SK-N-SH treated with all-trans-retinoic acid at 6 μM for 48 hours (cell line): Measurements from ENCODE around the gene SART3.

ENCODE experiments used
- ATAC-seq: fragments of 200-7000 bp; cut with Tn5 transposase; 3 replicates; pipeline ENCODE4 v1.9.1; 2020; ENCODE audit warnings: mild to moderate bottlenecking, moderate library complexity
- ARNTL ChIP-seq: fragments of 450-650 bp; formaldehyde crosslinking; IDR thresholded peaks from 2 replicates; pipeline ENCODE4 v1.5.0; 2020; ENCODE audit warnings: low read depth, mild to moderate bottlenecking, moderate library complexity, borderline replicate concordance
- BACH2 ChIP-seq: fragments of 250-450 bp; sonication (Bioruptor Pico); IDR thresholded peaks from 2 replicates; pipeline ENCODE4 v1.9.0; 2021; ENCODE audit warnings: mild to moderate bottlenecking, borderline replicate concordance
- CSDC2 ChIP-seq: fragments of 250-450 bp; sonication (Bioruptor Pico); IDR thresholded peaks from 2 replicates; pipeline ENCODE4 v1.5.0; 2020; ENCODE audit warnings: mild to moderate bottlenecking, moderate library complexity
- ESRRG ChIP-seq: fragments of 250-450 bp; sonication (Bioruptor Pico); IDR thresholded peaks from 2 replicates; pipeline ENCODE4 v1.6.1; 2021; ENCODE audit warnings: mild to moderate bottlenecking
- GLIS3 ChIP-seq: fragments of 250-450 bp; sonication (Bioruptor Pico); IDR thresholded peaks from 2 replicates; pipeline ENCODE4 v1.5.0; 2020; ENCODE audit warnings: mild to moderate bottlenecking, moderate library complexity
- ISL1 ChIP-seq: fragments of 250-450 bp; sonication (Bioruptor Pico); IDR thresholded peaks from 2 replicates; pipeline ENCODE4 v2.1.2; 2022; ENCODE audit warnings: mild to moderate bottlenecking, moderate library complexity
- OSR1 ChIP-seq: fragments of 250-450 bp; sonication (Bioruptor Pico); IDR thresholded peaks from 2 replicates; pipeline ENCODE4 v1.8.0; 2022; ENCODE audit warnings: moderate library complexity, mild to moderate bottlenecking, inconsistent platforms
- PPARA ChIP-seq: fragments of 250-450 bp; sonication (Bioruptor Pico); IDR thresholded peaks from 2 replicates; pipeline ENCODE4 v1.5.0; 2020; ENCODE audit warnings: mild to moderate bottlenecking, borderline replicate concordance
- RARB ChIP-seq: fragments of 250-450 bp; sonication (Bioruptor Pico); IDR thresholded peaks from 2 replicates; pipeline ENCODE4 v1.8.0; 2021; ENCODE audit warnings: mild to moderate bottlenecking, moderate library complexity
- SNAI2 ChIP-seq: fragments of 250-450 bp; sonication (Bioruptor Pico); IDR thresholded peaks from 2 replicates; pipeline ENCODE4 v1.5.0; 2020; ENCODE audit warnings: mild to moderate bottlenecking, moderate library complexity
- TOX ChIP-seq: fragments of 250-450 bp; sonication (Bioruptor Pico); IDR thresholded peaks from 2 replicates; pipeline ENCODE4 v1.8.0; 2021; ENCODE audit warnings: mild to moderate bottlenecking, moderate library complexity, borderline replicate concordance
- ZC3H10 ChIP-seq: fragments of 250-450 bp; sonication (Bioruptor Pico); IDR thresholded peaks from 2 replicates; pipeline ENCODE4 v1.5.1; 2021; ENCODE audit warnings: mild to moderate bottlenecking, moderate library complexity
- ZFP3 ChIP-seq: fragments of 250-450 bp; sonication (Bioruptor Pico); IDR thresholded peaks from 2 replicates; pipeline ENCODE4 v1.5.0; 2020; ENCODE audit warnings: mild to moderate bottlenecking, moderate library complexity
- ZFP30 ChIP-seq: fragments of 450-650 bp; formaldehyde crosslinking; IDR thresholded peaks from 2 replicates; pipeline ENCODE4 v1.5.0; 2022; ENCODE audit warnings: mild to moderate bottlenecking, moderate library complexity
- ZNF565 ChIP-seq: fragments of 450-650 bp; formaldehyde crosslinking; conservative IDR thresholded peaks from 2 replicates; pipeline ENCODE4 v1.5.0; 2020; ENCODE audit warnings: low read depth, mild to moderate bottlenecking, moderate library complexity
- ZNF70 ChIP-seq: fragments of 450-650 bp; formaldehyde crosslinking; IDR thresholded peaks from 2 replicates; pipeline ENCODE4 v1.5.0; 2020; ENCODE audit warnings: mild to moderate bottlenecking, moderate library complexity
- ZNF8 ChIP-seq: fragments of 450-650 bp; formaldehyde crosslinking; IDR thresholded peaks from 2 replicates; pipeline ENCODE4 v1.5.0; 2020; ENCODE audit warnings: mild to moderate bottlenecking, moderate library complexity
- TF ChIP-seq, protein P1 (sequence below): fragments of 250-450 bp; sonication (Bioruptor Pico); IDR thresholded peaks from 2 replicates; pipeline ENCODE4 v1.8.0; 2021; ENCODE audit warnings: low read depth, mild to moderate bottlenecking, moderate library complexity, borderline replicate concordance
- TF ChIP-seq, protein P2 (sequence below): fragments of 250-450 bp; sonication (Bioruptor Pico); IDR thresholded peaks from 2 replicates; pipeline ENCODE4 v1.5.1; 2021; ENCODE audit warnings: mild to moderate bottlenecking, moderate library complexity
- TF ChIP-seq, protein P3 (sequence below): fragments of 250-450 bp; sonication (Bioruptor Pico); IDR thresholded peaks from 2 replicates; pipeline ENCODE4 v1.8.0; 2020; ENCODE audit warnings: mild to moderate bottlenecking, moderate library complexity, borderline replicate concordance
- TF ChIP-seq, protein P4 (sequence below): fragments of 250-450 bp; sonication (Bioruptor Pico); IDR thresholded peaks from 2 replicates; pipeline ENCODE4 v1.5.1; 2020; ENCODE audit warnings: low read depth, mild to moderate bottlenecking, moderate library complexity

The SART3 gene

DNA sequence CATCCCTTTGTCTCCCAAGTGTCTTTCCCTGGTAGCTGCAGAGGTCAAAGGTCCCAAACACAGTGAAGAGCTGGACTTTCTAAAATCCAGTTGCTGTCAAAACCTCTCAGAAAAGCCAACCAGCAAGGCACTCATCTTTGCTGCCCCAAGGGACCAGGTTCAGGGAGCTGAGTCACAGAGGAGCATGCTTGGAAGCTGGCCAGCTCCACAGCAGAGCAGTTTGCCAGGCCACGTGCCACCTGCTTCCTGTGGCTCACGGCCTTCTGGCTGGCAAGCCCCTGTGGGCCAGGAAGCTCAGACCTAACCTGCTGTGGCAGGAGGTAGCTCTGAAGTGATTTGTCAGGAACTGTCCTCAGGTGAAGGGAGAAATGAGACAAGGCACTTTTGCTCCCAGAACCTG, 5.0 kb upstream of the SART3 start:
- TF ChIP-seq ZFP3 (CRISPR knock-in tag) (peak; percentile 85), CSDC2 (CRISPR knock-in tag) (peak; percentile 91; the same call in 1 of the 2 replicates), SNAI2 (CRISPR knock-in tag) (0 out of 2 replicates have a peak, but pooled peaks have one; percentile 32), ISL1 (CRISPR knock-in tag) (peak; percentile 49)
- TF ChIP-seq, protein P1, sequence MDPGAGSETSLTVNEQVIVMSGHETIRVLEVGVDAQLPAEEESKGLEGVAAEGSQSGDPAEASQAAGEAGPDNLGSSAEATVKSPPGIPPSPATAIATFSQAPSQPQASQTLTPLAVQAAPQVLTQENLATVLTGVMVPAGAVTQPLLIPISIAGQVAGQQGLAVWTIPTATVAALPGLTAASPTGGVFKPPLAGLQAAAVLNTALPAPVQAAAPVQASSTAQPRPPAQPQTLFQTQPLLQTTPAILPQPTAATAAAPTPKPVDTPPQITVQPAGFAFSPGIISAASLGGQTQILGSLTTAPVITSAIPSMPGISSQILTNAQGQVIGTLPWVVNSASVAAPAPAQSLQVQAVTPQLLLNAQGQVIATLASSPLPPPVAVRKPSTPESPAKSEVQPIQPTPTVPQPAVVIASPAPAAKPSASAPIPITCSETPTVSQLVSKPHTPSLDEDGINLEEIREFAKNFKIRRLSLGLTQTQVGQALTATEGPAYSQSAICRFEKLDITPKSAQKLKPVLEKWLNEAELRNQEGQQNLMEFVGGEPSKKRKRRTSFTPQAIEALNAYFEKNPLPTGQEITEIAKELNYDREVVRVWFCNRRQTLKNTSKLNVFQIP: no peak
- peak; percentile 12; the same call in 2 of the 3 replicates for ATAC-seq

DNA sequence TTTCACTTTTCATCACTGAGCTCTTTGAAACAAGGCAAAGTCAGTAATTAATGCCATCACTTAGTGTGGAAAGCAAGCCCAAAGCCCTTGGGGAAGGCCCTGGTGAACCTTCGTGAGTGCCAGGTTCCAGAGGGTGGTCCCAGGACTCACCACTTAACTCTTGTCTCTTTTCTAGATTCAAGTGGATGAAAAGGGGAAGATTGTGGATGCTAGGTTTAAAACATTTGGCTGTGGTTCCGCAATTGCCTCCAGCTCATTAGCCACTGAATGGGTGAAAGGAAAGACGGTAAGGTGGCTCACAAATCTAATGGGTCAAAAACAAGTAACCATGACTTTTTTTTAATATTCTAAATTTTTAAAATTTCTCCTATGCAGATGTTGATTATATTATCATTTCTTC, 4.2 kb upstream of the SART3 start:
- no peak for TF ChIP-seq ZFP30 (CRISPR knock-in tag)
- no peak for TF ChIP-seq ZC3H10 (CRISPR knock-in tag)
- no peak for TF ChIP-seq OSR1 (CRISPR knock-in tag)
- TF ChIP-seq, protein P2, sequence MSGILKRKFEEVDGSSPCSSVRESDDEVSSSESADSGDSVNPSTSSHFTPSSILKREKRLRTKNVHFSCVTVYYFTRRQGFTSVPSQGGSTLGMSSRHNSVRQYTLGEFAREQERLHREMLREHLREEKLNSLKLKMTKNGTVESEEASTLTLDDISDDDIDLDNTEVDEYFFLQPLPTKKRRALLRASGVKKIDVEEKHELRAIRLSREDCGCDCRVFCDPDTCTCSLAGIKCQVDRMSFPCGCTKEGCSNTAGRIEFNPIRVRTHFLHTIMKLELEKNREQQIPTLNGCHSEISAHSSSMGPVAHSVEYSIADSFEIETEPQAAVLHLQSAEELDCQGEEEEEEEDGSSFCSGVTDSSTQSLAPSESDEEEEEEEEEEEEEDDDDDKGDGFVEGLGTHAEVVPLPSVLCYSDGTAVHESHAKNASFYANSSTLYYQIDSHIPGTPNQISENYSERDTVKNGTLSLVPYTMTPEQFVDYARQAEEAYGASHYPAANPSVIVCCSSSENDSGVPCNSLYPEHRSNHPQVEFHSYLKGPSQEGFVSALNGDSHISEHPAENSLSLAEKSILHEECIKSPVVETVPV (CRISPR knock-in tag): no peak
- TF ChIP-seq ISL1 (CRISPR knock-in tag): no peak
- no peak for TF ChIP-seq CSDC2 (CRISPR knock-in tag)
- no peak for TF ChIP-seq ESRRG (CRISPR knock-in tag)
- no peak for TF ChIP-seq GLIS3 (CRISPR knock-in tag)
- TF ChIP-seq, protein P3, sequence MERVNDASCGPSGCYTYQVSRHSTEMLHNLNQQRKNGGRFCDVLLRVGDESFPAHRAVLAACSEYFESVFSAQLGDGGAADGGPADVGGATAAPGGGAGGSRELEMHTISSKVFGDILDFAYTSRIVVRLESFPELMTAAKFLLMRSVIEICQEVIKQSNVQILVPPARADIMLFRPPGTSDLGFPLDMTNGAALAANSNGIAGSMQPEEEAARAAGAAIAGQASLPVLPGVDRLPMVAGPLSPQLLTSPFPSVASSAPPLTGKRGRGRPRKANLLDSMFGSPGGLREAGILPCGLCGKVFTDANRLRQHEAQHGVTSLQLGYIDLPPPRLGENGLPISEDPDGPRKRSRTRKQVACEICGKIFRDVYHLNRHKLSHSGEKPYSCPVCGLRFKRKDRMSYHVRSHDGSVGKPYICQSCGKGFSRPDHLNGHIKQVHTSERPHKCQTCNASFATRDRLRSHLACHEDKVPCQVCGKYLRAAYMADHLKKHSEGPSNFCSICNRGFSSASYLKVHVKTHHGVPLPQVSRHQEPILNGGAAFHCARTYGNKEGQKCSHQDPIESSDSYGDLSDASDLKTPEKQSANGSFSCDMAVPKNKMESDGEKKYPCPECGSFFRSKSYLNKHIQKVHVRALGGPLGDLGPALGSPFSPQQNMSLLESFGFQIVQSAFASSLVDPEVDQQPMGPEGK (CRISPR knock-in tag): no peak
- TF ChIP-seq, protein P4, sequence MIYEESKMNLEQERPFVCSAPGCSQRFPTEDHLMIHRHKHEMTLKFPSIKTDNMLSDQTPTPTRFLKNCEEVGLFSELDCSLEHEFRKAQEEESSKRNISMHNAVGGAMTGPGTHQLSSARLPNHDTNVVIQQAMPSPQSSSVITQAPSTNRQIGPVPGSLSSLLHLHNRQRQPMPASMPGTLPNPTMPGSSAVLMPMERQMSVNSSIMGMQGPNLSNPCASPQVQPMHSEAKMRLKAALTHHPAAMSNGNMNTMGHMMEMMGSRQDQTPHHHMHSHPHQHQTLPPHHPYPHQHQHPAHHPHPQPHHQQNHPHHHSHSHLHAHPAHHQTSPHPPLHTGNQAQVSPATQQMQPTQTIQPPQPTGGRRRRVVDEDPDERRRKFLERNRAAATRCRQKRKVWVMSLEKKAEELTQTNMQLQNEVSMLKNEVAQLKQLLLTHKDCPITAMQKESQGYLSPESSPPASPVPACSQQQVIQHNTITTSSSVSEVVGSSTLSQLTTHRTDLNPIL: no peak
- no peak for TF ChIP-seq ZNF70 (CRISPR knock-in tag)
- no peak for TF ChIP-seq ARNTL
- TF ChIP-seq PPARA (CRISPR knock-in tag): no peak
- ATAC-seq: no peak

DNA sequence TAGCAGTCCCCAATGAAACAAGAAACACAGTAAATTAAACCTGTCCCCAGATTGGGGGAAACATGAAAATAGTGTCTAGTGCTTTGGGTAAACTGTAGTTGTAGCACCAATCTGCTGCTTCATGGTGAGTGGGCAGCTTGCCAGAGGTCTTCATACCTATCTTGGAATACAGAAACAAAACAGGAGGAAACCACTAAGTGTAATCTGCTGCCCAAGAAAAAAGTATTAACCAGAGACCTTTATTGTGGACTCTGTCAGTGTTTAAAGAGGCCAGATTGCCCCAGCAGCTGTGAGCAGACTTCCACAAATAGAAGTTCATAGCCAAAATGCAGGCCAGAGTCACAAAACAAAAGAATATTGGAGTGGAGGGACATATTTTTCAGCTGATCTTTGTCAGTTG, 3.8 kb upstream of the SART3 start:
- no peak for TF ChIP-seq ZNF8 (CRISPR knock-in tag)
- TF ChIP-seq ESRRG (CRISPR knock-in tag): no peak
- TF ChIP-seq ISL1 (CRISPR knock-in tag): no peak
- TF ChIP-seq ZC3H10 (CRISPR knock-in tag): no peak
- no peak for TF ChIP-seq SNAI2 (CRISPR knock-in tag)
- no peak for TF ChIP-seq ZNF70 (CRISPR knock-in tag)
- no peak for TF ChIP-seq BACH2 (CRISPR knock-in tag)
- ATAC-seq: no peak

DNA sequence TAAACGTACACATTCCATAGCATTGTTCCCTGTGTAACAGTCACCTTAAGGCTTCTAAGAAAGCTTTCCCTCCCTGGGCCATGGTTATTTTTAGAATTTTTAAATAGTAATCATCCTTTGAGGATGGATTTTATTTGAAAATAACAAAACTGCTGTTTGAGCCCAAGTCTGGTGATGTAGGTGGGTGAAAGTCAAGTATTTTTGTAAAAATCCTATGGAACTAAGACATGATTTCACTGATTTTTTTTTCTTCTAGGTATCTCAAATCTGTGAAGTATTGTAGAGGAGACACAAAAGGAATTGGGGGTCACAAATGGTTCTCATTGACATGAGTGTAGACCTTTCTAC, 2.8 kb upstream of the SART3 start:
- TF ChIP-seq BACH2 (CRISPR knock-in tag) (no peak), ZNF8 (CRISPR knock-in tag) (no peak), ZC3H10 (CRISPR knock-in tag) (no peak), RARB (CRISPR knock-in tag) (no peak), ZNF70 (CRISPR knock-in tag) (no peak), SNAI2 (CRISPR knock-in tag) (no peak), CSDC2 (CRISPR knock-in tag) (no peak)
- ATAC-seq: no peak

DNA sequence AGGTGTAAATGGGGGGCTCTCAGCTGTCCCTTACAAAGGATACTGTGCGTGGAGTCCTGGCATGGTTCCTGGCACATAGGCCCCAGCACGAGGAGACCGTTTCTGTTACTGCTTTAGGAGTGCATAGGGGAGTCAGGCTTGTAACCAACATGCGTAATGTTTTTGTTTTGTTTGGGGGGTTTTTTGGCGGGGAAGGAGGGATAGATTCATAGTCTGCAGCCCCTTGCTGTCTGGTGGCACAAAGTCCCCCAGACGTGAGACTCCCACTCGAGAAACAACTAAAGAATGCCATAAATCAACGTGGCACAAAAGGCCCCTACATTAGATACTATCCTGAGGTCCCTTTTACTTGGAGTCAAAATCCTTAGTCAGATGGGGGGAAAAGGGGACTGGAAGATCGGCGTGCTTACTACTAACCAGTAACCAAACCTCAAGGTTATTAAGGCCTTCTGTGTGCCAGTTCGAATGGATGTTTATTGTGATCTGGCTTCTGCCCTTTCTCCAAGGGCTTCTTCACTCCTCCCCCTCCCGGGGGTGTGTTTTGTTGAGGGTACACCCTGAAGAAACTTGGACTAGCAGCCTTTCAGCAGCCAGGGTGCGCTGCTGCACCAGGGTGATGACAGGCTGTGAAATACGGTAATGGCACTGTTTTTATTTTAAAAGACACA, 2.3 kb upstream of the SART3 start:
- ATAC-seq: peak; percentile 65
- no peak for TF ChIP-seq ISL1 (CRISPR knock-in tag)
- TF ChIP-seq GLIS3 (CRISPR knock-in tag): no peak
- TF ChIP-seq, protein P4: no peak
- no peak for TF ChIP-seq CSDC2 (CRISPR knock-in tag)
- no peak for TF ChIP-seq ZFP3 (CRISPR knock-in tag)
- no peak for TF ChIP-seq ZFP30 (CRISPR knock-in tag)
- TF ChIP-seq, protein P2 (CRISPR knock-in tag): no peak
- no peak for TF ChIP-seq ARNTL
- no peak for TF ChIP-seq ZNF565 (CRISPR knock-in tag)
- TF ChIP-seq ZC3H10 (CRISPR knock-in tag): no peak
- TF ChIP-seq ESRRG (CRISPR knock-in tag): no peak
- TF ChIP-seq, protein P3 (CRISPR knock-in tag): no peak
- TF ChIP-seq RARB (CRISPR knock-in tag): no peak
- TF ChIP-seq TOX (CRISPR knock-in tag): no peak
